H1 (cell line): ENCODE data around the gene CHDH. TPM values are rescaled to one million over a fixed set of nuclear protein-coding genes. Genes with fewer than 3 reads are reported as not detected.
A peak's percentile ranks its signal among the peaks of the same experiment; 100 is the strongest.

ENCODE experiments used
- CTCF ChIP-seq, 3 experiments: IDR thresholded peaks; 1 replicate in 2 of 3; 2 replicates in 1 of 3; pipeline versions ENCODE4 v1.5.1 to v1.6.1; 2011; ENCODE audit warnings: low read length in 3 of 3, mild to moderate bottlenecking in 3 of 3, inconsistent platforms in 2 of 3, low read depth in 1 of 3, moderate library complexity in 1 of 3; ENCODE audit not compliant: insufficient read depth in 1 of 3; ENCODE audit errors: control extremely low read depth in 1 of 3
- KDM1A ChIP-seq: fragments of 200-600, 300-600 bp; sonication (generic); IDR thresholded peaks from 2 replicates; pipeline ENCODE4 v1.7.1; 2016; ENCODE audit warnings: mild to moderate bottlenecking, low read length, borderline replicate concordance
- MAX ChIP-seq: IDR thresholded peaks from 2 replicates; pipeline ENCODE4 v1.6.1; 2012; ENCODE audit warnings: inconsistent platforms
- RAD21 ChIP-seq, 2 experiments: IDR thresholded peaks in 1 of 2; conservative IDR thresholded peaks in 1 of 2; 2 replicates each; pipeline ENCODE4 v1.6.1; 2011; ENCODE audit warnings: low read depth in 2 of 2, low read length in 2 of 2, improper control_type of control experiment in 1 of 2, inconsistent platforms in 1 of 2, mild to moderate bottlenecking in 1 of 2, moderate library complexity in 1 of 2
- RBBP5 ChIP-seq: IDR thresholded peaks from 2 replicates; pipeline ENCODE4 v1.7.1; 2012; ENCODE audit warnings: low read depth, mild to moderate bottlenecking, inconsistent platforms, low read length, moderate library complexity, borderline replicate concordance
- RFX5 ChIP-seq: IDR thresholded peaks from 2 replicates; pipeline ENCODE4 v1.6.1; 2011; ENCODE audit warnings: low read depth, low read length, improper control_type of control experiment, borderline replicate concordance
- SP2 ChIP-seq: IDR thresholded peaks from 2 replicates; pipeline ENCODE4 v1.6.1; 2012; ENCODE audit warnings: mild to moderate bottlenecking, low read length, inconsistent platforms
- polyA plus RNA-seq, 7 experiments: library from polyadenylated mRNA; depleted of rRNA in 3 of 7; stranded (reverse) in 5 of 7; unstranded in 2 of 7; fragments of >200 nt in 5 of 7; fragments of 200-250 nt in 2 of 7; gene quantifications; 1 replicate in 5 of 7; 2 replicates in 1 of 7; 4 replicates in 1 of 7; pipeline versions ENCODE4 v1.2.1 to v1.2.3, GENCODE V29; 2011 to 2013; ENCODE audit warnings: missing spikeins in 2 of 7, mixed read lengths in 2 of 7
- total RNA-seq: library from RNA; stranded (reverse); fragmentation: NEBNext Ultra II Directional; extraction: Animal tissue kit (Norgen Biotek cat#: 25700); gene quantifications from 2 replicates; pipeline ENCODE4 v1.2.1, GENCODE V29; 2021
- TF ChIP-seq, protein P1 (sequence below): IDR thresholded peaks from 2 replicates; pipeline ENCODE4 v1.6.1; 2012; ENCODE audit warnings: low read length, inconsistent platforms

The CHDH gene
- total and polyA plus RNA-seq, 2 of the 8 experiments (the other 6 are each of a cell fraction or from before 2014, with no cell fraction given), result 4.9 to 10.3 TPM

DNA sequence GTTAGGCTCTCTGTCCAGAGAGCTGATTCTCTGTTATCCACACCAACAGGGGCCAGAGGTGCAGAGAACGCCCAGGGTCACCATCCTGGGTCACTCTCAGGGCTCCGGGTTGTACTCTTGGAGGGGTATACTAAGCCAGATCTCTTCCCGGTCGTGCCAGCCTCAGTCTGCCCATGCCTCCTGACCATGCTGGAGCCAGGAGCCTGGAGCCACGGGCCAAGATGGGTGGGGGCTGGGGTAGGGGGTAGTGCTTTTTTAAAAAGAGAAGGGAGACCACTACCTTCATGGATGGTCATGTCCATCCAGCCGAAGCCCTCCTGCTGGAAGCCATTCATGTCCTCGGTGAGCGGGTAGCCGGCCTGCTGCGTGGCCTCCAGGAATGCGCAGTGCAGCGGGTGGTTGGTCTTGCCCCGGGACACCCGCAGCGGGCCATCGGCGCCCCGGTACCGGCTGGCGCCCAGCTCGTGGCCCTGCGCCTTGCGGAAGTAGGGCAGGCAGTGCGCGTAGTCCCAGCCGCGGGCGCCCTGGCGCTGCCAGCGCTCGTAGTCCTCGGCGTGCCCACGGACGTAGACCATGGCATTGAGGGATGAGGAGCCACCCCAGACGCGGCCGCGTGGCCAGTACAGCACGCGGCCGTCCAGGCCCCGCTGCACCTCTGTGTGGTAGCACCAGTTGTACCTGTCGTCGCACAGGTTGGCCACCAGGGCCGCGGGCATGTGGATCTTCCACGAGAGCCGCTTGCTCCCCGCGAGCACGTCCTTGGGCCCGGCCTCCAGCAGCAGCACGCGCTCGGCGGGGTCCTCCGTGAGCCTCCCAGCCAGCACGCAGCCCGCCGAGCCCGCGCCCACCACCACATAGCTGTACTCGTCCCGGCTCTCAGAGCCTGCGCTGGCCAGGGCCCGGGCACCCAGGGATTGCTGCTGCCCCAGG lies 22.9 kb downstream of the CHDH start (continued):
- TF ChIP-seq KDM1A, result no peak
- peak; percentile 44 to 56 (median 46) for TF ChIP-seq CTCF (IDR thresholded peaks at IDR 0.05; ENCODE audit: control extremely low read depth in 1 of 3, insufficient read depth in 1 of 3, low read depth in 1 of 3, low read length in 3 of 3)
- TF ChIP-seq RBBP5, result no peak
- peak; percentile 51 for TF ChIP-seq MAX
- TF ChIP-seq, protein P1, sequence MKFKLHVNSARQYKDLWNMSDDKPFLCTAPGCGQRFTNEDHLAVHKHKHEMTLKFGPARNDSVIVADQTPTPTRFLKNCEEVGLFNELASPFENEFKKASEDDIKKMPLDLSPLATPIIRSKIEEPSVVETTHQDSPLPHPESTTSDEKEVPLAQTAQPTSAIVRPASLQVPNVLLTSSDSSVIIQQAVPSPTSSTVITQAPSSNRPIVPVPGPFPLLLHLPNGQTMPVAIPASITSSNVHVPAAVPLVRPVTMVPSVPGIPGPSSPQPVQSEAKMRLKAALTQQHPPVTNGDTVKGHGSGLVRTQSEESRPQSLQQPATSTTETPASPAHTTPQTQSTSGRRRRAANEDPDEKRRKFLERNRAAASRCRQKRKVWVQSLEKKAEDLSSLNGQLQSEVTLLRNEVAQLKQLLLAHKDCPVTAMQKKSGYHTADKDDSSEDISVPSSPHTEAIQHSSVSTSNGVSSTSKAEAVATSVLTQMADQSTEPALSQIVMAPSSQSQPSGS, result no peak
- peak; percentile 28 to 38; a peak in 3 of 4 replicates for TF ChIP-seq RAD21 (IDR thresholded peaks at IDR 0.05 in 1 of 2, conservative IDR thresholded peaks at IDR 0.05 in 1 of 2; ENCODE audit: low read depth in 2 of 2, low read length in 2 of 2)
- no peak for TF ChIP-seq RFX5
- TF ChIP-seq SP2, result no peak
